Activated CD8-positive, alpha-beta memory T cell treated with anti-CD3 and anti-CD28 coated beads for 1 hour (primary cell): ENCODE data around the gene PHF23.
A peak's percentile ranks its signal among the peaks of the same experiment; 100 is the strongest.

Experiments
- DNase-seq, 2 donors: peaks; one replicate each; pipeline ENCODE4 v3.0.0-alpha.2; 2020; ENCODE audit warnings: low read depth in 1 of 2; ENCODE audit errors: extremely low read depth in 1 of 2

PHF23 gene

GRCh38 chr17:7239091-7240027 lies at the start of gene PHF23:
Gene PHF23, minus strand, starts transcription at chr17:7239457. Its CDS starts 178 bp downstream, at chr17:7239279.
- peak; percentile 93 for DNase-seq

- DNase-seq: no peak
Measured at GRCh38 chr17:7285679-7286078, 46.4 kb upstream of the PHF23 start.

- no peak for DNase-seq
Measured at GRCh38 chr17:7284911-7285310, 45.7 kb upstream of the PHF23 start.

- no peak for DNase-seq
Measured at GRCh38 chr17:7283471-7284216, 44.4 kb upstream of the PHF23 start.

GRCh38 chr17:7282752-7283321 lies 43.6 kb upstream of the PHF23 start:
- DNase-seq: no peak

- DNase-seq: no peak
Measured at GRCh38 chr17:7281953-7282751, 42.9 kb upstream of the PHF23 start.

GRCh38 chr17:7281074-7281952 lies 42.1 kb upstream of the PHF23 start, which contains the start of gene SLC2A4:
Gene SLC2A4, plus strand, starts transcription at chr17:7281718. Its CDS starts 217 bp downstream, at chr17:7281935.
- DNase-seq: peak; percentile 58 to 66

- peak; percentile 68 to 73 for DNase-seq
Measured at GRCh38 chr17:7280519-7281073, 41.3 kb upstream of the PHF23 start.

GRCh38 chr17:7279448-7279847 lies 40.2 kb upstream of the PHF23 start:
- no peak for DNase-seq

GRCh38 chr17:7266784-7267183 lies 27.5 kb upstream of the PHF23 start:
- DNase-seq: no peak

- DNase-seq: no peak
Measured at GRCh38 chr17:7263801-7264078, 24.5 kb upstream of the PHF23 start.

GRCh38 chr17:7262935-7263800 lies 23.9 kb upstream of the PHF23 start:
- no peak for DNase-seq

- no peak for DNase-seq
Measured at GRCh38 chr17:7262192-7262934, 23.1 kb upstream of the PHF23 start, which contains the start of gene CLDN7. Gene CLDN7, minus strand, starts transcription at chr17:7262478. Its CDS starts 435 bp downstream, at chr17:7262043.

- DNase-seq: no peak
Measured at GRCh38 chr17:7261379-7262191, 22.3 kb upstream of the PHF23 start.

- no peak for DNase-seq
Measured at GRCh38 chr17:7260651-7261378, 21.6 kb upstream of the PHF23 start.

- DNase-seq: no peak
Measured at GRCh38 chr17:7260151-7260550, 20.9 kb upstream of the PHF23 start.
